CD14-positive monocyte (primary cell): ENCODE data around the gene HLA-DPA1. TPM values are rescaled to one million over a fixed set of nuclear protein-coding genes. Genes with fewer than 3 reads are reported as not detected.
A peak's percentile ranks its signal among the peaks of the same experiment; 100 is the strongest.
"Not testable (repeated sequence)": the region's sequence is repeated elsewhere in the genome, so short reads cannot be mapped to it uniquely, and the experiment has no call there.

Experiments used
- DNase-seq, 3 donors: peaks; one replicate each; pipeline ENCODE4 v3.0.0-alpha.2; 2011 to 2022
- H2AFZ ChIP-seq: 2 replicates; pipeline ENCODE4 v1.6.0; 2012; ENCODE audit warnings: mild to moderate bottlenecking, low read depth, low read length, inconsistent platforms; ENCODE audit not compliant: insufficient read depth, poor library complexity, severe bottlenecking
- H3K27ac ChIP-seq, 2 donors: 1 replicate in 1 of 2; 2 replicates in 1 of 2; pipeline ENCODE4 v1.5.1; 2012 to 2013; ENCODE audit warnings: low read length in 2 of 2, control low read depth in 1 of 2, inconsistent platforms in 1 of 2, low read depth in 1 of 2, mild to moderate bottlenecking in 1 of 2
- H3K27me3 ChIP-seq, 2 donors: one replicate each; pipeline versions ENCODE4 v1.6.0 to v1.6.1; 2011 to 2013; ENCODE audit warnings: low read length in 2 of 2; ENCODE audit not compliant: control insufficient read depth in 2 of 2, insufficient read depth in 2 of 2
- H3K36me3 ChIP-seq, 2 donors: replicated peaks in 1 of 2; 1 replicate in 1 of 2; 2 replicates in 1 of 2; pipeline versions ENCODE4 v1.5.1 to v1.6.1; 2012 to 2013; ENCODE audit warnings: low read length in 2 of 2, control low read depth in 1 of 2, inconsistent platforms in 1 of 2, mild to moderate bottlenecking in 1 of 2; ENCODE audit not compliant: insufficient read depth in 2 of 2, control insufficient read depth in 1 of 2
- H3K4me1 ChIP-seq, 2 donors: 1 replicate in 1 of 2; 2 replicates in 1 of 2; pipeline versions ENCODE4 v1.5.1 to v1.6.1; 2012 to 2013; ENCODE audit warnings: low read length in 2 of 2, control low read depth in 1 of 2, inconsistent platforms in 1 of 2, mild to moderate bottlenecking in 1 of 2, moderate library complexity in 1 of 2; ENCODE audit not compliant: insufficient read depth in 2 of 2, control insufficient read depth in 1 of 2
- H3K4me2 ChIP-seq: replicated peaks from 2 replicates; pipeline ENCODE3; 2012; ENCODE audit warnings: low read length, moderate library complexity, mild to moderate bottlenecking; ENCODE audit not compliant: poor library complexity, severe bottlenecking; ENCODE audit errors: extremely low read depth
- H3K4me3 ChIP-seq, 3 experiments: fragments of 200-600 bp in 1 of 3; sonication (generic) in 1 of 3; replicated peaks in 1 of 3; 1 replicate in 2 of 3; 2 replicates in 1 of 3; pipeline ENCODE4 v1.5.1; 2011 to 2013; ENCODE audit warnings: low read length in 3 of 3, mild to moderate bottlenecking in 3 of 3, control low read depth in 2 of 3, low read depth in 2 of 3, inconsistent platforms in 1 of 3, moderate library complexity in 1 of 3
- H3K79me2 ChIP-seq: 2 replicates; pipeline ENCODE4 v1.6.0; 2012; ENCODE audit warnings: mild to moderate bottlenecking, control low read depth, inconsistent platforms, low read length, moderate library complexity; ENCODE audit not compliant: insufficient read depth
- H3K9ac ChIP-seq: 2 replicates; pipeline ENCODE4 v1.6.0; 2017; ENCODE audit warnings: low read length, mild to moderate bottlenecking; ENCODE audit not compliant: insufficient read depth, poor library complexity, severe bottlenecking
- H3K9me3 ChIP-seq, 2 donors: replicated peaks in 1 of 2; 1 replicate in 1 of 2; 2 replicates in 1 of 2; pipeline versions ENCODE4 v1.5.1 to v1.6.1; 2012 to 2013; ENCODE audit warnings: low read length in 2 of 2, control low read depth in 1 of 2; ENCODE audit not compliant: control insufficient read depth in 1 of 2, insufficient read depth in 1 of 2
- H4K20me1 ChIP-seq: 2 replicates; pipeline ENCODE4 v1.6.0; 2012; ENCODE audit warnings: mild to moderate bottlenecking, low read length, control low read depth, moderate library complexity; ENCODE audit not compliant: insufficient read depth
- H3K27ac Mint-ChIP-seq, 7 donors: one replicate each; pipeline ENCODE4 v1.8.0; 2020; ENCODE audit warnings: mild to moderate bottlenecking in 7 of 7, mixed read lengths in 7 of 7, moderate library complexity in 6 of 7, inconsistent platforms in 2 of 7
- H3K27me3 Mint-ChIP-seq, 3 donors: one replicate each; pipeline ENCODE4 v1.8.0; 2021 to 2022; ENCODE audit warnings: low read depth in 3 of 3, mild to moderate bottlenecking in 3 of 3, mixed read lengths in 3 of 3, moderate library complexity in 3 of 3, inconsistent platforms in 1 of 3
- H3K36me3 Mint-ChIP-seq, 2 donors: one replicate each; pipeline ENCODE4 v1.8.0; 2020; ENCODE audit warnings: mixed read lengths in 2 of 2, inconsistent platforms in 1 of 2, mild to moderate bottlenecking in 1 of 2
- H3K4me1 Mint-ChIP-seq: one replicate; pipeline ENCODE4 v1.8.0; 2020; ENCODE audit warnings: mild to moderate bottlenecking, mixed read lengths
- H3K4me3 Mint-ChIP-seq, 2 donors: one replicate each; pipeline ENCODE4 v1.8.0; 2020; ENCODE audit warnings: mild to moderate bottlenecking in 2 of 2, mixed read lengths in 2 of 2, moderate library complexity in 1 of 2
- H3K9me3 Mint-ChIP-seq, 7 donors: one replicate each; pipeline ENCODE4 v1.8.0; 2020 to 2022; ENCODE audit warnings: mixed read lengths in 7 of 7, mild to moderate bottlenecking in 6 of 7, moderate library complexity in 6 of 7, inconsistent platforms in 2 of 7
- CTCF ChIP-seq: fragments of 200-600 bp; IDR thresholded peaks from one replicate; pipeline ENCODE4 v1.8.0; 2022; ENCODE audit warnings: antibody characterized with exemption, mild to moderate bottlenecking
- WGBS: methylation state at CpG from one replicate; pipeline ENCODE4 v1.1.5; 2013; ENCODE audit warnings: missing lambda C conversion rate; ENCODE audit not compliant: insufficient coverage; 5-methylcytosine and 5-hydroxymethylcytosine counted together
- intact Hi-C, 2 donors: fragments of 100-400 bp; cut with micrococcal nuclease; formaldehyde crosslinking; loops; one replicate each; pipeline versions ENCODE4 v1.15.0 to v1.15.1; 2023
- polyA plus RNA-seq, 3 donors: library from polyadenylated mRNA; depleted of rRNA in 1 of 3; unstranded in 2 of 3; stranded (reverse) in 1 of 3; fragments of 300-500 nt in 2 of 3; fragments of >200 nt in 1 of 3; fragmentation: Illumina TruSeq in 2 of 3; gene quantifications; 1 replicate in 2 of 3; 2 replicates in 1 of 3; pipeline ENCODE4 v1.2.3, GENCODE V29; 2012 to 2021

HLA-DPA1 gene
- polyA plus RNA-seq, 3 donors = 578 to 1,024 (median 796) TPM

GRCh38 chr6:33065312-33065711, 8.1 kb downstream of the HLA-DPA1 start:
- H3K36me3 ChIP-seq = peaks cover 58 to 61% of the 10 kb centered on the region in 2 donors
- peaks cover 0 to 22% (median 10%) of the 10 kb centered on the region in 7 donors for H3K9me3 Mint-ChIP-seq
- H3K9ac ChIP-seq = no peak overlapping the region
- TF ChIP-seq CTCF = no peak
- H3K27me3 ChIP-seq = no peaks in the 10 kb centered on the region
- H4K20me1 ChIP-seq = peaks cover 8% of the 10 kb centered on the region
- peaks cover 0 to 3% (median 0%) of the 10 kb centered on the region in 3 donors for H3K27me3 Mint-ChIP-seq
- peak overlapping the region; percentile 13 to 20 for H3K27ac ChIP-seq
- intact Hi-C loops = no loop called here
- H3K36me3 Mint-ChIP-seq = peaks cover 65 to 66% of the 10 kb centered on the region in 2 donors
- 96% methylated on average over 4 of the region's 4 CpGs for WGBS
- H3K79me2 ChIP-seq = peaks cover 15% of the 10 kb centered on the region
- no peak overlapping the region for H3K4me3 ChIP-seq
- H3K27ac Mint-ChIP-seq = peak overlapping the region in 4 of 7 donors; percentile 31 to 85 (median 68)
- H2AFZ ChIP-seq = no peak overlapping the region
- peaks cover 51% of the 10 kb centered on the region for H3K4me1 Mint-ChIP-seq
- DNase-seq = no peak
- H3K4me1 ChIP-seq = peaks cover 13 to 14% of the 10 kb centered on the region in 2 donors
- no peak overlapping the region for H3K4me3 Mint-ChIP-seq
- H3K9me3 ChIP-seq = no peaks in the 10 kb centered on the region
- no peak overlapping the region for H3K4me2 ChIP-seq

GRCh38 chr6:33064723-33065122, 8.7 kb downstream of the HLA-DPA1 start:
- H3K9ac ChIP-seq = no peak overlapping the region
- Mint-ChIP-seq H3K9me3 (peaks cover 0 to 22% (median 10%) of the 10 kb centered on the region in 7 donors), H3K4me3 (no peak overlapping the region), H3K4me1 (peaks cover 45% of the 10 kb centered on the region), H3K27me3 (peaks cover 0 to 3% (median 0%) of the 10 kb centered on the region in 3 donors), H3K36me3 (peaks cover 60 to 61% of the 10 kb centered on the region in 2 donors), H3K27ac (peak overlapping the region in 1 of 7 donors; percentile 60)
- peaks cover 9% of the 10 kb centered on the region for H3K79me2 ChIP-seq
- H3K4me1 ChIP-seq = peaks cover 9 to 10% of the 10 kb centered on the region in 2 donors
- no peaks in the 10 kb centered on the region for H3K27me3 ChIP-seq
- TF ChIP-seq CTCF = no peak
- no peak for DNase-seq
- no peak overlapping the region for H3K27ac ChIP-seq
- H2AFZ ChIP-seq = no peak overlapping the region
- H3K9me3 ChIP-seq = no peaks in the 10 kb centered on the region
- H3K4me3 ChIP-seq = no peak overlapping the region
- H4K20me1 ChIP-seq = peaks cover 8% of the 10 kb centered on the region
- no CpG with 5 or more reads among the region's 4 CpGs for WGBS
- H3K4me2 ChIP-seq = no peak overlapping the region
- H3K36me3 ChIP-seq = peaks cover 54 to 55% of the 10 kb centered on the region in 2 donors
- intact Hi-C loops = no loop called here

GRCh38 chr6:33063435-33063834, 10.0 kb downstream of the HLA-DPA1 start:
- Mint-ChIP-seq H3K4me1 (peaks cover 36% of the 10 kb centered on the region), H3K27ac (peak overlapping the region in 1 of 7 donors; percentile 54), H3K36me3 (peaks cover 47 to 48% of the 10 kb centered on the region in 2 donors), H3K9me3 (peaks cover 0 to 17% (median 9%) of the 10 kb centered on the region in 7 donors)
- H3K27ac ChIP-seq, H3K79me2 ChIP-seq, H3K4me3 ChIP-seq, H3K9me3 ChIP-seq, DNase-seq, H3K4me2 ChIP-seq, H2AFZ ChIP-seq, H3K27me3 Mint-ChIP-seq, intact Hi-C loops, H4K20me1 ChIP-seq, H3K4me3 Mint-ChIP-seq, H3K27me3 ChIP-seq, H3K9ac ChIP-seq: not testable (repeated sequence)
- Histone ChIP-seq H3K36me3 (peaks cover 41 to 42% of the 10 kb centered on the region in 2 donors), H3K4me1 (peaks cover 9 to 13% of the 10 kb centered on the region in 2 donors)
- no CpG with 5 or more reads among the region's 5 CpGs for WGBS
